SK-N-SH treated with all-trans-retinoic acid at 6 μM for 48 hours (cell line): Measurements from ENCODE around the gene PPM1H.

ENCODE experiments used
- ARNTL ChIP-seq: fragments of 450-650 bp; formaldehyde crosslinking; IDR thresholded peaks from 2 replicates; pipeline ENCODE4 v1.5.0; 2020; ENCODE audit warnings: low read depth, mild to moderate bottlenecking, moderate library complexity, borderline replicate concordance
- CSDC2 ChIP-seq: fragments of 250-450 bp; sonication (Bioruptor Pico); IDR thresholded peaks from 2 replicates; pipeline ENCODE4 v1.5.0; 2020; ENCODE audit warnings: mild to moderate bottlenecking, moderate library complexity
- OSR1 ChIP-seq: fragments of 250-450 bp; sonication (Bioruptor Pico); IDR thresholded peaks from 2 replicates; pipeline ENCODE4 v1.8.0; 2022; ENCODE audit warnings: moderate library complexity, mild to moderate bottlenecking, inconsistent platforms
- PATZ1 ChIP-seq: fragments of 250-450 bp; sonication (Bioruptor Pico); IDR thresholded peaks from 2 replicates; pipeline ENCODE4 v1.8.0; 2020; ENCODE audit warnings: mild to moderate bottlenecking, moderate library complexity, borderline replicate concordance
- SNAI2 ChIP-seq: fragments of 250-450 bp; sonication (Bioruptor Pico); IDR thresholded peaks from 2 replicates; pipeline ENCODE4 v1.5.0; 2020; ENCODE audit warnings: mild to moderate bottlenecking, moderate library complexity
- TCF4 ChIP-seq: fragments of 250-450 bp; sonication (Bioruptor Pico); IDR thresholded peaks from 2 replicates; pipeline ENCODE4 v1.8.0; 2021; ENCODE audit warnings: mild to moderate bottlenecking, moderate library complexity, borderline replicate concordance
- ZC3H10 ChIP-seq: fragments of 250-450 bp; sonication (Bioruptor Pico); IDR thresholded peaks from 2 replicates; pipeline ENCODE4 v1.5.1; 2021; ENCODE audit warnings: mild to moderate bottlenecking, moderate library complexity
- ZFP3 ChIP-seq: fragments of 250-450 bp; sonication (Bioruptor Pico); IDR thresholded peaks from 2 replicates; pipeline ENCODE4 v1.5.0; 2020; ENCODE audit warnings: mild to moderate bottlenecking, moderate library complexity
- ZFP30 ChIP-seq: fragments of 450-650 bp; formaldehyde crosslinking; IDR thresholded peaks from 2 replicates; pipeline ENCODE4 v1.5.0; 2022; ENCODE audit warnings: mild to moderate bottlenecking, moderate library complexity

DNA sequence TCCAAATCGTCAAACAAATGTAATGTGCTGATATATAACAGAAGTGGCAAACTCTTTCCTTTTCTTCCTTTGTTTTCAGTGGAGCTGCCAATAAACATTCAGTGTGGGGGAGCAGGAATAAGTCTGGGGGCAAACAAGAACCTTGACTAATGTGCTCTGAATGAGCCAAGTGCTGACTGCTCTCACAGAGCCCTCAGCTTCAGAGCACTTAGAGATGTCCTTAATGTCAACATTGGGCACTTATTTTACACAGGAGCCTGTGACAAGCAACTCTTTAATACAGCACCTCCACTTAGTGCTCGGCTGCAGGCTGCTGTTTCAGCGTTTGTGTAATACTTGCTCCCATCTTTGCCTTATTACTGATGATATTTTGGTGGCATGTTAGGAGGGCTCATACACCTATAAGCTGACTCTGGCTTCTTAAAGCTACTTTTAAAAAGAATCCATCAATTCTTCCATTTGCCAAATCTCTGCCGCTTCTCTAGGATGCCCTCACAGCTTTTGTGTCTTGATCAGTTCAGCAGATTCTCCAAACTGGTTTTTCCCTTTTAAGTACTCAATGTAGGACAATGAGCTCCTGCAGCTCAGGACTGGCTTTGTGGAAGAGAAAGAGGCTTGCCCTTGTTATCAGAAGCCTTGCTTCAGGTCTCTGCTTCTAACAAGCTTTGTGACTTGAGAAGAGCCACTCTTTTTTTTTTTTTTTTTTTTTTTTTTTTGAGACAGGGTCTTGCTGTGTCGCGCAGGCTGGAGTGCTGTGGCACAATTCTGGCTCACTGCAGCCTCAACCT is 261.7 kb downstream of the PPM1H start:
- TF ChIP-seq ZFP30 = no peak
- TF ChIP-seq ZC3H10 (CRISPR knock-in tag) = no peak
- no peak for TF ChIP-seq ZFP3 (CRISPR knock-in tag)
- TF ChIP-seq OSR1 (CRISPR knock-in tag) = no peak
- TF ChIP-seq TCF4 (CRISPR knock-in tag) = no peak
- TF ChIP-seq CSDC2 = no peak
- no peak for TF ChIP-seq ARNTL (CRISPR knock-in tag)
- TF ChIP-seq PATZ1 (CRISPR knock-in tag) = no peak
- no peak for TF ChIP-seq SNAI2 (CRISPR knock-in tag)
